NCI-H524 (cell line): ENCODE data around the gene SPO11.

Experiments
- DNase-seq, 2 experiments: peaks; one replicate each; lab custom pipeline; 2025; lab: John Stamatoyannopoulos, UW

SPO11 gene

GRCh38 chr20:57310821-57311514, 18.6 kb upstream of the SPO11 start:
- DNase-seq, result no peak

GRCh38 chr20:57312138-57312537, 17.5 kb upstream of the SPO11 start:
- DNase-seq, result no peak

GRCh38 chr20:57313230-57313629, 16.4 kb upstream of the SPO11 start:
- peak in 1 of 2 experiments; percentile 41 for DNase-seq

- no peak for DNase-seq
Measured at GRCh38 chr20:57313951-57314350, 15.7 kb upstream of the SPO11 start.

- DNase-seq, result no peak
Measured at GRCh38 chr20:57315083-57315975, 14.3 kb upstream of the SPO11 start.

GRCh38 chr20:57315976-57316480, 13.6 kb upstream of the SPO11 start:
- no peak for DNase-seq

- no peak for DNase-seq
Measured at GRCh38 chr20:57316795-57317201, 12.8 kb upstream of the SPO11 start.

GRCh38 chr20:57317316-57317788, 12.3 kb upstream of the SPO11 start:
- no peak for DNase-seq

GRCh38 chr20:57317789-57318371, 11.7 kb upstream of the SPO11 start:
- DNase-seq, result no peak

GRCh38 chr20:57319584-57319983, 10.0 kb upstream of the SPO11 start:
- DNase-seq, result no peak

GRCh38 chr20:57320358-57320757, 9.2 kb upstream of the SPO11 start:
- no peak for DNase-seq

GRCh38 chr20:57321142-57321541, 8.5 kb upstream of the SPO11 start:
- DNase-seq, result no peak

GRCh38 chr20:57322476-57322875, 7.1 kb upstream of the SPO11 start:
- no peak for DNase-seq

- DNase-seq, result peak in 1 of 2 experiments; percentile 50
Measured at GRCh38 chr20:57323034-57323433, 6.6 kb upstream of the SPO11 start.

- DNase-seq, result no peak
Measured at GRCh38 chr20:57325632-57326356, 3.8 kb upstream of the SPO11 start.

- no peak for DNase-seq
Measured at GRCh38 chr20:57326667-57327455, 2.7 kb upstream of the SPO11 start.

GRCh38 chr20:57327820-57328219, 1.8 kb upstream of the SPO11 start:
- no peak for DNase-seq

- DNase-seq, result no peak
Measured at GRCh38 chr20:57330998-57331397, 1.4 kb downstream of the SPO11 start.

- DNase-seq, result no peak
Measured at GRCh38 chr20:57332105-57333089, 2.8 kb downstream of the SPO11 start.

GRCh38 chr20:57335392-57335791, 5.8 kb downstream of the SPO11 start:
- peak in 1 of 2 experiments; percentile 6 for DNase-seq
